HG02884 (cell line): ENCODE results near the gene ELOVL6.

Experiments
- ATAC-seq: cut with Tn5 transposase; IDR thresholded peaks from one replicate; pipeline ENCODE4 v1.9.1; 2021; ENCODE audit warnings: mild to moderate bottlenecking, moderate library complexity; ENCODE audit not compliant: unreplicated experiment

The ELOVL6 gene

GRCh38 chr4:109998867-109999584, 199.4 kb downstream of the ELOVL6 start:
- peak; percentile 31 for ATAC-seq

DNA sequence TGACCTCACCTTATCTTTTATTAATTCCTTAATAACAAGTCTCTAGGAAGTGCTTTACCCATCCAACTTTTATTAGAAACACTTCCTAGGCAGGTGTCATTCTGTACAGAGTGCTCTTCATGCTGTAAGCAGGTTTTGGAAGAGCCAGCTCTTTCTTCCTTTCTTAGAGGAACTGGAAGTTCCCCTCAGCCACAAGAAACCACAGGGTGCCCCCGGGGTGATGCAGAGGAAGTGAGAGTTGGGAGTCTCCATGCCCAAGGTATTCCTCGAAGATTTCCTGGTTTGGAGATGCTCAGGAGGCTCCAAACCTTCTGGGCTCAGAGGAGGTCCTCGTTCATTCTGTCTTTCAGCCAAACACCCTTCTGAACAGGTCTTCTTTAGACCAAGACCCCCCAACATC, 201.9 kb downstream of the ELOVL6 start:
- no peak for ATAC-seq
